HG02623 (cell line): ENCODE measurements around the gene NIT1.

Experiments used
- ATAC-seq: cut with Tn5 transposase; IDR thresholded peaks from one replicate; pipeline ENCODE4 v1.9.1; 2021; ENCODE audit warnings: moderate library complexity; ENCODE audit not compliant: unreplicated experiment

The NIT1 gene

GRCh38 chr1:161083748-161084596 lies 33.9 kb upstream of the NIT1 start:
- ATAC-seq, result no peak

DNA sequence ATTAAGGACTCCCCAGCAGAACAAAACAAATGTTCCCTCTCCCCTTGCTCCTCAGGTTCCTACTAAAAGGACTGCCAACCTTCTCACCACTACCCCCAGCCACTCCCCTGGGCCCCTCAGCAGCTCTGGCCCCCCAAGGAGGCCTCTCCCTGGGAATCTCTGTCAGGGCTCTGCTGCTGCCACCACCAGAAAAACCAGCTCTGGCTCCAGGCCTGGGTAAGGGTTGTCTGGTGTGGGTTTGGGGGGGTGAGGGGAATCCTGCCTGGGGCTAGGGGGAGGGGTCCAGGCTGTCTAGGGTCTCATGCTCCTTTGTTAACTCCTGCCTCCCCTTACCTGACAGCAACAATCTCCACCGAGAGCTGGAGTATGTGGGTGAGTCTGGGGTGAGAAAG lies 33.3 kb upstream of the NIT1 start:
- ATAC-seq, result no peak

GRCh38 chr1:161085165-161085564 lies 32.7 kb upstream of the NIT1 start:
- ATAC-seq, result no peak

- no peak for ATAC-seq
Measured at GRCh38 chr1:161086457-161086856, 31.4 kb upstream of the NIT1 start.

DNA sequence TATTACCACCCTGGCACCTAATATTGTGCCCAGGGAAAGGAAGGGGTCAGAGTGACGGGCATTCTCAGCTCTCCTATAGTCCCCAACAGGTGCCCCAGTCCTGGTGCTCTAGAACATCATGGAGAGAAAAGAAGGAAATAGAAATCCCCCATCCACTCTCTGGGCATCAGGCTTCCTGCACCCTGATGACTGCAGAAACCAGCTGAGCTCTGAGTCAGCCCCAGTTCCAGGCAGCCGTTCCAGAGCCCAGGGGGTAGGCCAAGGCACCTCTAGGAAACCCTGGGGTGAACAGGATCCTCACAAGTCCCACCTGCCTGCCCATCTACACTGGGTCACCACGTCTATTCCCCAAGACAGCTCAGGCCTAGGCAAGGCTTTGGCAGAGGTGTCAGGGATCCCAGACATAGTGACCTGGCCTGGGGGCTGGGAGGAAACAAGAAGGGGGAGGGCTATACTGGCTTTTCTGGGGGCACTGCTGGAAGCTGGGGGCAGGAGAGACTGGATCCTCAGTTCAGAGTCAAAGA lies 29.3 kb upstream of the NIT1 start:
- no peak for ATAC-seq

- ATAC-seq, result no peak
Measured at GRCh38 chr1:161089251-161089924, 28.5 kb upstream of the NIT1 start, which contains the start of gene NECTIN4. TSS of gene NECTIN4 (minus strand) at chr1:161089558. CDS start at chr1:161089296, 262 bp downstream.

DNA sequence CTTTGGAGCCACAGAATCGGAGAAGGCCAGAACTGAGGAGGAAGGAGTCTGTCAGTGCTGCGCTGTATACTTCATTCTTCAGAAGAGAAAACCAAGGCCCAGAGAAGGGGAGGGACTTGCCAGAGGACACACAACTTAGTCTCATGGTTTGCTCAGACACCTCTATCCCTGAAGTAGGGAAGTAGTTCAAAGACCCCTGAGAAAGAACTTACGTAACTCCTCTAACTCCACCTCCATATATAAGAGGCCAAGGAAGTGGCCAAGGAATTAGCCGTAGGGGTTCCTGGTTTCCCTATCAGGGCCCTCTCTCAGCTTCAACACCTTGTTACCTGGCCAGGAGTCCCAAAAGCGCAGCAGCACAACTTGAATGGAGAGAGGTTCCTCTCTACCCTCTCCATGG lies 28.0 kb upstream of the NIT1 start:
- no peak for ATAC-seq

DNA sequence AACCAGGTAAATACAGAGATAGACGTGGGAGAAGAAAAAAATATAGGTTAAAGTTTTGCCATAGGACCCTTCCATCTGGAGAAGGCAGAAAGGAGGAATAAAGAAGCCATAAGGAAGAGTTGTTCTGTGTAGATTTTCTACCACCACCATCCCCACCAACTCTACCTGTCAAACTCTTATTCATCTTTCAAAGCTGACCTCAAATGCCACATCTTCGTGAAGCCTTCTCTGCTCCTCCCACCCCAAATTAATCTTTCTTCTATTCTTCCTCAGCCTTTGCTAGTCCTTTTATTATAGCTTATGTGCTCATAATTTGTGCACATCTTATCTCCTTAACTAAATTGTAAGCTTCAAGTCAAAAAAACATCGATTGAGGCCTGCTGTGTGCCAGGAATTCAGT lies 27.3 kb upstream of the NIT1 start:
- no peak for ATAC-seq

DNA sequence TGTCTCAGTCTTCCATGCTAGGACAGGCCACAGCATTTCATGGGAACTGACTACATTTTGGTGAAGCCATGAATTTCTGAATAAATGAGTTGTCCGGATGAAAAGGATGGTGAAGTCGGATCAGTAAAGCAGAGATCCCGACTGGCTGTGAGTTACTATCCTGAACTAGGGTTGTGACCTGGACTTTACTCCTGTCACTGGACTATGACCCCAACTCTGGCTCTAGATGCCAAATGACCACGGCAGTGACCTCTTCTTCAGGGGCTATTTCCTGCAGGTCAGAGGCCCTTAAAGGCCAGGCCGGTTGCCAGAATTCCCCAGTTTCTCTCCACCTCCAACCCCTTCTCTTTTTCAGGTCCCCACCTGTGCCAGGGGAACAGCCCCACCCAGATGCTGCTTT lies 26.8 kb upstream of the NIT1 start:
- ATAC-seq, result no peak

DNA sequence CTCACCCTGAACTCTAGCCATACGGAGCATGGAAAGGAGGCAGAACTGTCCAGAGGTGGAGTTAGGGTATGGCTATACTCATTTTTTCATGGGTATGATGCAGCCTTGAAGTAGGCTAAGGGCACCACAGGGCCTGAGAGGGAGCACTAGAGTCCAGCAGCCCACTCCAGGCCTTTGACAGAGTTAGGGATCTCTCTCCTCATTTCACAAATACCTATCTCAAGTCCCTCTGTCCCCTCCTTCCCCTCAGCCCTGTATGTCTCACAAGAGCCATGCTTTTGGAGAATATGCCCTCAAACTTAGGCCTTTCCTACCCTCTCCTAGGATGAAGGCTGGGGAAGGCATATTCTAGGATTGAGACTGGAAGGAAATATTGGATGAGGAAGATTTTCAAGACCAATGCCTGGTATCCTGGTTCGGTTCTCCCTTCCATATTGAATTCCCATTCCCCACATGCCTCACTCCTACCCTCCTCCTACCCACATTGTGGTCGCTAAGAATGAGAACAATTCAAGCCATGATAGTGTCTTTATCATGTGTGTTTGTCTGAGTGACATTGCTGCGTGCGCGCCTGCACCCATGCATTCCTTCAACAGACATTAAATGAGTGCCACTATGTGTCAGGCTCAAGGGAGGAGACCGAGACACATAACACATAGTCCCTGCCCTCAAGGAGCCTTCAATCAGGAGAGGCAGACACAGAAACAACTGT lies 26.0 kb upstream of the NIT1 start:
- no peak for ATAC-seq

DNA sequence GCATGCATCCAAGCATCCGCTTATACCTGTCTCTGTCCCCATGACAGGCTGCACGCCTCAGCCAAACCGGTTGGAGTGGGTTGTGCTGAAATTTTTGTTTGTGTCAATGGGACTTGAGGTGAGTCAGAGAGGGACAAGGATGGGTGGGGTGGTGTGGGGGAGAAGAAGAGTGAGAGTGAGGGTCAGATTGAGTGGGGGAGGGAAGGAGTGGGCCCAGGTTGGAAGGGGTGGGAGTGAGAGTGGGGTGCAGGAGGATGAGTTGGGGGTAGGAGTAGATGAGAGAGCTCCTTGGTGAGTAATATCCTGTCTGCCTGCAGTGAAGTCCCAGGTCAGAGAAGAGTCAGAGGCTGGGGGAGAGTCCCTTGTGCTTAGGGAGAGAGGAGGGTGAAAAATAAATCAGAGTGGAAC lies 25.3 kb upstream of the NIT1 start:
- no peak for ATAC-seq

GRCh38 chr1:161094481-161094880 lies 23.4 kb upstream of the NIT1 start:
- ATAC-seq, result no peak

DNA sequence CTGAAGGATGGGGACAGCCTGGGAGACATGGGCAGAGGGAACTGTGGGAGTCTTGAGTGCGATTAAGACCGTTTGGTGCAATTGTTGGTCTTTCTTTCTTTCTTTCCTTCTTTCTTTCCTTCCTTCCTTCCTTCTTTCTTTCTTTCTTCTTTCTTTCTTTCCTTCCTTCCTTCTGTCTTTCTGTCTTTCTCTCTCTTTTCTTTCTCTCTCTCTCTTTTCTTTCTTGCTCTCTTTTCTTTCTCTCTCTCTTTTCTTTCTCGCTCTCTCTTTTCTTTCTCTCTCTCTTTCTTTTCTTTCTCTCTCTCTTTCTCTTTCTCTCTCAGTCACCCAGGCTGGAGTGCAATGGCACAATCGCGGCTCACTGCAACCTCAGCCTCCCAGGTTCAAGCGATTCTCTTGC lies 22.7 kb upstream of the NIT1 start:
- no peak for ATAC-seq

- ATAC-seq, result no peak
Measured at GRCh38 chr1:161096015-161096414, 21.9 kb upstream of the NIT1 start.

GRCh38 chr1:161096530-161096929 lies 21.4 kb upstream of the NIT1 start:
- no peak for ATAC-seq

- ATAC-seq, result peak; percentile 74
Measured at GRCh38 chr1:161098210-161099068, 19.5 kb upstream of the NIT1 start, which contains the start of gene KLHDC9. TSS of gene KLHDC9 (plus strand) at chr1:161098361. CDS start at chr1:161098536, 175 bp downstream.

DNA sequence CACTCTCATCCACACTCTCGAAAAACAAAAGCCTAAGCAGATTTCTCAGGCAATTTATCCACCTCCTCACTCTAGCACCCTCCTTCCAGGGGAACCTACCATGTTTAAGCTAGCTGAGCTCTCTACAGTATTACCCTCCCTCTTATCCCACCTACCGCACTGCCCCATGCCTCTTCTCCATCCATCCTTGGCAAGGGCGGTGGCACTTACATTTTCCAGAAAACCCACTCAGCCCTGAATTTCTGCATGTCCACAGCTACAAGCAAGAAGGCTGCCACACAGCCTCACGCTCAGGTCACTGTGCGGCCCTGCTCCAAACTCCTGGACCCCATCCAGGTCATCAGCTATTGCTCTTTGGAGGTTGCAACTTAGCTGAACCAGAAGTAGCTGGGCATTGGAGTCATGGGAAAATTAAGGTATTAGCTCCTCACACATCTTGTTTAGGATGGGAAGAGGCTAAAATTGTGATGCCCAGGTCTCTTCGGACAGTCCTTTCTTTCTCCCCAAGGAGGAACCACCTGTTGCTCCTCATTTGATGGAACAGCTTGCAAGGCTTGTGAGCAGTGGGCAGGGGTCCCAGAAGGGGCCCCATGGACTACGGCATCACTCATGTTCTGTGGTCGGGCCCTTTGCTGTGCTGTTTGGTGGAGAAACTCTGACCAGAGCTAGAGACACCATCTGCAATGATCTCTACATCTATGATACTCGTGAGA lies 18.7 kb upstream of the NIT1 start:
- no peak for ATAC-seq

GRCh38 chr1:161100556-161100955 lies 17.3 kb upstream of the NIT1 start:
- no peak for ATAC-seq

DNA sequence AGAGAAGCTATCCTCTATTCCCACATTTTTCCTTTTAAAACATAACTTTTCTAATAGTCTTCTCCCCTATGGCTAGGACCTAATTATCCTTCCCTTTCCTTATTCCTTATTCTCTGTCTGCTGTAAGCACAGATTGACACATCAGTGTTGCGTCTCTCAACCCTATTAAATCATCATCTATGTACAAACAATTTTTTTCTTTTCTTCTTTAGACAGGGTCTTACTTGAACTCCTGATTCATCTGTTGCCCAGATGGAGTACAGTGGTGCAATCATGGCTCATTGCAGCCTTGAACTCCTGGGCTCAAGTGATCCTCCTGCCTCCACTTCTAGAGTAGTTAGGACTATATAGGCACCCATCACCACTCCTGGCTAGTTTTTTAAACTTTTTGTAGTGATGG lies 11.5 kb upstream of the NIT1 start:
- no peak for ATAC-seq

- ATAC-seq, result no peak
Measured at GRCh38 chr1:161111117-161111516, 6.8 kb upstream of the NIT1 start.
